GM12891 (cell line): ENCODE results near the gene CDK18.

Experiments used
- DNase-seq: peaks from one replicate; pipeline ENCODE4 v3.0.0; 2011; ENCODE audit warnings: low spot score; ENCODE audit not compliant: insufficient read length
- FAIRE-seq: peaks from 2 replicates; lab custom pipeline; 2011; peaks lifted over from hg19 to GRCh38; lab: Jason Lieb, UNC
- PAX5 ChIP-seq: IDR thresholded peaks from 2 replicates; pipeline ENCODE4 v1.6.1; 2011; ENCODE audit warnings: low read length, moderate library complexity, mild to moderate bottlenecking; ENCODE audit not compliant: insufficient read depth, severe bottlenecking
- POLR2A ChIP-seq: IDR thresholded peaks from 2 replicates; pipeline ENCODE4 v1.6.1; 2011; ENCODE audit warnings: low read depth, low read length, control low read depth
- POLR2AphosphoS5 ChIP-seq: IDR thresholded peaks from 2 replicates; pipeline ENCODE4 v1.6.1; 2011; ENCODE audit warnings: low read depth, low read length, control low read depth
- POU2F2 ChIP-seq: IDR thresholded peaks from 2 replicates; pipeline ENCODE4 v1.6.1; 2011; ENCODE audit warnings: low read depth, mild to moderate bottlenecking, control low read depth, low read length, moderate library complexity
- SPI1 ChIP-seq: IDR thresholded peaks from 2 replicates; pipeline ENCODE4 v1.6.1; 2011; ENCODE audit warnings: low read depth, low read length, control low read depth
- TAF1 ChIP-seq: IDR thresholded peaks from 2 replicates; pipeline ENCODE4 v1.6.1; 2011; ENCODE audit warnings: low read depth, low read length, control low read depth

The CDK18 gene

GRCh38 chr1:205502992-205503391, 1.5 kb upstream of the CDK18 start:
- TF ChIP-seq PAX5 (no peak), POLR2A (no peak), POU2F2 (no peak), SPI1 (no peak), POLR2AphosphoS5 (no peak), TAF1 (no peak)
- FAIRE-seq (no peak), DNase-seq (no peak)

GRCh38 chr1:205505076-205505729, 734 bp downstream of the CDK18 start:
- FAIRE-seq (no peak), DNase-seq (no peak)
- TF ChIP-seq TAF1, result no peak
- no peak for TF ChIP-seq POLR2AphosphoS5
- no peak for TF ChIP-seq SPI1
- no peak for TF ChIP-seq POLR2A
- no peak for TF ChIP-seq POU2F2
- TF ChIP-seq PAX5, result no peak

- DNase-seq, result no peak
- FAIRE-seq, result no peak
- TF ChIP-seq TAF1 (no peak), PAX5 (no peak), POLR2A (no peak), SPI1 (no peak), POLR2AphosphoS5 (no peak), POU2F2 (no peak)
Measured at GRCh38 chr1:205505791-205506190, 1.3 kb downstream of the CDK18 start.

GRCh38 chr1:205506409-205507200, 2.1 kb downstream of the CDK18 start:
- DNase-seq (no peak), FAIRE-seq (no peak)
- TF ChIP-seq SPI1 (no peak), POU2F2 (no peak), PAX5 (no peak), TAF1 (no peak), POLR2A (no peak), POLR2AphosphoS5 (no peak)

- FAIRE-seq (no peak), DNase-seq (no peak)
- TF ChIP-seq POLR2AphosphoS5 (no peak), POU2F2 (no peak), PAX5 (no peak)
Measured at GRCh38 chr1:205508227-205508714, 3.8 kb downstream of the CDK18 start.

- DNase-seq (no peak), FAIRE-seq (no peak)
- no peak for TF ChIP-seq SPI1
Measured at GRCh38 chr1:205510308-205510950, 6.0 kb downstream of the CDK18 start.

- DNase-seq (no peak), FAIRE-seq (no peak)
- TF ChIP-seq POLR2A (no peak), PAX5 (no peak), POU2F2 (no peak), SPI1 (no peak), POLR2AphosphoS5 (no peak), TAF1 (no peak)
Measured at GRCh38 chr1:205510951-205511330, 6.5 kb downstream of the CDK18 start.

GRCh38 chr1:205512059-205513045, 7.9 kb downstream of the CDK18 start:
- FAIRE-seq (no peak), DNase-seq (no peak)
- TF ChIP-seq POLR2A (no peak), POU2F2 (no peak), SPI1 (no peak), TAF1 (no peak), PAX5 (no peak), POLR2AphosphoS5 (no peak)

GRCh38 chr1:205513774-205514173, 9.3 kb downstream of the CDK18 start:
- no peak for DNase-seq
- no peak for TF ChIP-seq POLR2AphosphoS5
- TF ChIP-seq PAX5, result no peak
- no peak for TF ChIP-seq POU2F2
- no peak for TF ChIP-seq TAF1
- TF ChIP-seq POLR2A, result no peak
- TF ChIP-seq SPI1, result no peak
- no peak for FAIRE-seq
